Epithelial cell of prostate (primary cell): ENCODE results near the gene FTSJ3.
"Not testable (repeated sequence)": the region's sequence is repeated elsewhere in the genome, so short reads cannot be mapped to it uniquely, and the experiment has no call there.

Source experiments
- DNase-seq: peaks from one replicate; pipeline ENCODE4 v3.0.0-alpha.2; 2011; ENCODE audit warnings: low read depth, low spot score
- H3K27ac ChIP-seq: fragments of 450-650 bp; 2 replicates; pipeline ENCODE4 v1.5.1; 2017; ENCODE audit warnings: mild to moderate bottlenecking

Gene FTSJ3

GRCh38 chr17:63796375-63796774, 31.1 kb downstream of the FTSJ3 start:
- not testable (repeated sequence) for DNase-seq, H3K27ac ChIP-seq

GRCh38 chr17:63792055-63792729, 35.3 kb downstream of the FTSJ3 start:
- H3K27ac ChIP-seq = peak overlapping the region; percentile 48
- no peak for DNase-seq

GRCh38 chr17:63790057-63790456, 37.4 kb downstream of the FTSJ3 start:
- no peak for DNase-seq
- H3K27ac ChIP-seq = peak overlapping the region; percentile 48

GRCh38 chr17:63786971-63787711, 40.3 kb downstream of the FTSJ3 start:
- peak overlapping the region; percentile 94 for H3K27ac ChIP-seq
- peak; percentile 92 for DNase-seq

- no peak for DNase-seq
- peak overlapping the region; percentile 94 for H3K27ac ChIP-seq
These were observed 41.3 kb downstream of the FTSJ3 start for GRCh38 chr17:63786117-63786516.

- H3K27ac ChIP-seq = peak overlapping the region; percentile 94
- peak; percentile 64 for DNase-seq
These were observed 41.9 kb downstream of the FTSJ3 start for GRCh38 chr17:63785556-63785955.

- peak overlapping the region; percentile 94 for H3K27ac ChIP-seq
- no peak for DNase-seq
These were observed 43.9 kb downstream of the FTSJ3 start for GRCh38 chr17:63783522-63783921.

GRCh38 chr17:63780928-63781327, 46.5 kb downstream of the FTSJ3 start:
- peak overlapping the region; percentile 61 for H3K27ac ChIP-seq
- DNase-seq = no peak

- peak overlapping the region; percentile 61 for H3K27ac ChIP-seq
- peak; percentile 73 for DNase-seq
These were observed 47.0 kb downstream of the FTSJ3 start for GRCh38 chr17:63780507-63780906.

- DNase-seq = no peak
- H3K27ac ChIP-seq = peak overlapping the region; percentile 95
These were observed 52.0 kb downstream of the FTSJ3 start for GRCh38 chr17:63775420-63775819.

GRCh38 chr17:63774969-63775265, 52.5 kb downstream of the FTSJ3 start:
- H3K27ac ChIP-seq = peak overlapping the region; percentile 95
- DNase-seq = no peak

GRCh38 chr17:63774141-63774968, 53.1 kb downstream of the FTSJ3 start, which contains the start of gene DDX42:
TSS of gene DDX42 (plus strand) at chr17:63774170. CDS start at chr17:63787050, 12,880 bp downstream.
- H3K27ac ChIP-seq = peak within 1 kb of the TSS; percentile 95
- DNase-seq = no peak

GRCh38 chr17:63773272-63774140, 54.0 kb downstream of the FTSJ3 start, which contains the start of gene CCDC47:
TSS of gene CCDC47 (minus strand) at chr17:63773597. CDS start at chr17:63766175, 7,422 bp downstream.
- peak within 1 kb of the TSS; percentile 95 for H3K27ac ChIP-seq
- DNase-seq = peak; percentile 97

GRCh38 chr17:63772801-63773271, 54.6 kb downstream of the FTSJ3 start:
- no peak for DNase-seq
- H3K27ac ChIP-seq = peak overlapping the region; percentile 95
